ENCODE data around the gene PTPRF.

PTPRF gene

GRCh38 chr1:43613075-43613942 is 82.6 kb downstream of the PTPRF start:
- H3K4me1 ChIP-seq = no peaks in the 10 kb centered on the region
- no peaks in the 10 kb centered on the region for H3K27me3 ChIP-seq
- H3K4me3 ChIP-seq (ENCODE audit: low read depth, low read length) = no peak overlapping the region
- H3K36me3 ChIP-seq = no peaks in the 10 kb centered on the region
- H3K9me3 ChIP-seq = no peaks in the 10 kb centered on the region
- DNase-seq = no peak
- TF ChIP-seq CTCF (IDR thresholded peaks at IDR 0.05; ENCODE audit: low read depth, low read length) = no peak

- no peak overlapping the region for H3K4me3 ChIP-seq (ENCODE audit: low read depth, low read length)
Measured at GRCh38 chr1:43614211-43614610, 83.5 kb downstream of the PTPRF start.

GRCh38 chr1:43614891-43615290 is 84.2 kb downstream of the PTPRF start:
- Histone ChIP-seq H3K36me3 (no peaks in the 10 kb centered on the region), H3K9me3 (no peaks in the 10 kb centered on the region)

More at GRCh38 chr1:43614211-43614610, 83.5 kb downstream of the PTPRF start:
- no peak for TF ChIP-seq CTCF (IDR thresholded peaks at IDR 0.05; ENCODE audit: low read depth, low read length)
- Histone ChIP-seq H3K9me3 (no peaks in the 10 kb centered on the region), H3K4me1 (no peaks in the 10 kb centered on the region), H3K36me3 (no peaks in the 10 kb centered on the region), H3K27me3 (no peaks in the 10 kb centered on the region)
- no peak for DNase-seq

GRCh38 chr1:43616383-43616782 is 85.7 kb downstream of the PTPRF start:
- Histone ChIP-seq H3K9me3 (no peaks in the 10 kb centered on the region), H3K4me3 (ENCODE audit: low read depth, low read length) (no peak overlapping the region), H3K27me3 (no peaks in the 10 kb centered on the region), H3K4me1 (no peaks in the 10 kb centered on the region), H3K36me3 (no peaks in the 10 kb centered on the region)
- TF ChIP-seq CTCF (IDR thresholded peaks at IDR 0.05; ENCODE audit: low read depth, low read length) = no peak
- no peak for DNase-seq

More at GRCh38 chr1:43614891-43615290, 84.2 kb downstream of the PTPRF start:
- H3K4me1 ChIP-seq = no peaks in the 10 kb centered on the region
- DNase-seq = no peak
- no peak for TF ChIP-seq CTCF (IDR thresholded peaks at IDR 0.05; ENCODE audit: low read depth, low read length)
- no peaks in the 10 kb centered on the region for H3K27me3 ChIP-seq
- H3K4me3 ChIP-seq (ENCODE audit: low read depth, low read length) = no peak overlapping the region

- Histone ChIP-seq H3K27me3 (no peaks in the 10 kb centered on the region), H3K4me1 (no peaks in the 10 kb centered on the region), H3K9me3 (no peaks in the 10 kb centered on the region), H3K36me3 (no peaks in the 10 kb centered on the region), H3K4me3 (ENCODE audit: low read depth, low read length) (no peak overlapping the region)
- no peak for DNase-seq
- no peak for TF ChIP-seq CTCF (IDR thresholded peaks at IDR 0.05; ENCODE audit: low read depth, low read length)
Measured at GRCh38 chr1:43617011-43617410, 86.3 kb downstream of the PTPRF start.

- no peak for TF ChIP-seq CTCF (IDR thresholded peaks at IDR 0.05; ENCODE audit: low read depth, low read length)
- no peaks in the 10 kb centered on the region for H3K4me1 ChIP-seq
- H3K9me3 ChIP-seq = no peaks in the 10 kb centered on the region
- no peak overlapping the region for H3K4me3 ChIP-seq (ENCODE audit: low read depth, low read length)
- H3K27me3 ChIP-seq = no peaks in the 10 kb centered on the region
- no peak for DNase-seq
- H3K36me3 ChIP-seq = no peaks in the 10 kb centered on the region
Measured at GRCh38 chr1:43617668-43618067, 87.0 kb downstream of the PTPRF start.

All from BE2C (cell line).